GM21360 (cell line): ENCODE measurements around the gene ARHGDIB.
A peak's percentile ranks its signal among the peaks of the same experiment; 100 is the strongest.

Experiments
- ATAC-seq: cut with Tn5 transposase; IDR thresholded peaks from one replicate; pipeline ENCODE4 v1.9.1; 2021; ENCODE audit warnings: mild to moderate bottlenecking, moderate library complexity; ENCODE audit not compliant: unreplicated experiment

The ARHGDIB gene

DNA sequence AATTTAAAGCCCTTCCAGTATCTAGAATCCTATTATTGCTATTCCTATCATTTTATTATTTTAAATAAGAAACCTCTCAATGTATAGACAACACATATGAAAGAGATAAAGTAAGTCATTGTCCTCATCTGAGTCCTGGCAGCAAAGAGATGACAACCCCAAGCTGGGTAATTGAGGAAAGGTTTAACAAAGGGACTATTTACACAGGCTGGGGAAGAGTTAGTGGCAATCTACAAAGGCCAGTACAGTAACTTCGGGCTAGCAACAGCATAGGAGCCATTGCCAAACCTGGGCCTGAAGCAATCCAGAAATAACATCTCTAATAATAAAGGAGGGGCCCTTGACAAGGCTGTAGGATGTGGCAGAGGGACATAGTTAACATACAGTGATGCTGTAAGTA is 22.6 kb upstream of the ARHGDIB start:
- no peak for ATAC-seq

DNA sequence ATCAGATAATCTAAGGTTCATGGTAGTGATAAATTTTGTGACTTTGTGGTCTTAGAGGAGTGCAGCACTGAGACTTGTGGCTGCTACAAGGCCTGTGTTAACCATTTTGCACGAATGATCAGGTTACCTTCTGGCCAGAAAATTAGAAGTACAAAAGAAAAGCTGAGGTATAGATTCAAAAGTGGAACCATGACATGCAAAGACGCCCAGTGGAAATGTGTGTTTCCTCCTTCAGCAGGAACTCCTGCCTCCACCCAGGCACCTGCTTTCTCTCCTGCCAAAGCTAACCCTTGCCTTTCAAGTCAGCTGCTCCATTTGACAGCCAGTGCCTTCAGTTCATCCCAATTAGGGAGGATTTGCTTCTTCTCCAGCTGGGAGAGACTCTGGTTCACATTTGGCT is 21.6 kb upstream of the ARHGDIB start:
- ATAC-seq, result no peak

DNA sequence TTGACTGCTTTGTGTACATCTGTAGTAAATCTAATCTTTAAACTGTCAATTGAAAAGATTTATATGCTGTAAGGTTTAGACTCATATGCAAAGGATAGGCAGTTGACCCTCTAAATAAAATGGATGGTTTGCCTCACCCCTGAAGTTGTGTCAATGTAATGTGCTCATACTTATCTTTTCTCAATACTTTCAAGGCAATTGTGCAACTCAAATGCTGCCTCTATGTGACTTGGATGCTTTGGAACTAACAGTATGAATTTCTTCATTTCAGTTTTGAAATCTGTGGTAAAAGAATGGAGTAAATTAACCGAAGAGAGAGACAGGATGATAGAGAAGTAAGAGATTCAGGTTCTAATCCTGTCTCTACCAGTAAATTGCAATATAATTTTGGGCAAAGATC is 21.2 kb upstream of the ARHGDIB start:
- no peak for ATAC-seq

DNA sequence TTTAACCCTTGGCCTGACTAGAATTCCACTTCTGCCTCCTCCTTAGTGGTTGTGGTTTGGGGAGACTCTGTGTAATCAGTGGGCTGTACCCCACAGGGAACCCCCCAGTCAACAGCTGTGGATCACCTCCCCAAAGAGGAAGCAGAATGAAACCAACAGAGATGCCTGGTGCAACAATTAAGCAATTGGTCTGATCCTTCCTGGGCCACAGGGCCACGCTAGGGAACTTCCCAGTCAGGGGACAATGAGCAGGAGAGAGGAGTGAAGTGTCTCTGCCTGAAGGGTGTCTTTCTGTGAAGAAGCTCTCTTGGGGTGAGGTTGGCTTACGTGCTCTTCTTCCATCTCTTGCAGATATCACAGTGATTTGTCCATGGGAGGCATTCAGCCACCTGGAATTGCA is 19.6 kb upstream of the ARHGDIB start:
- ATAC-seq, result no peak

DNA sequence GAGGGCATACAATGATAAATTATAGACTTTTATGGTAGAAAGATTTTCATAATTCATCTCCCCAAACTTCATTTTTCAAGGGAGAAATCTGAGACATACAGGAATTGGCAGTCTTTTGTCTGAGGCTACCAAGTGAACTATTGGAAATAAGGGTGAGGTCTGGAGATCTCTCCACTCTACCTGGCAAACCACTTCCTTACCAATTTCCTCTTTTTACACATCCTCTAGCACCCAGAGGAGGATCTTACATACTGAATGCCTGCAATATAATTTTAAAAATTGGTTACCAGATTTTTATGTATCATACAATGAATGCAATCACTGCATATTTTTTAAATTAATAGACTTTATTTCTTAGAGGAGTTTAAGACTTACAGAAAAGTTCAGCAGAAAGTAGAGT is 18.1 kb upstream of the ARHGDIB start:
- ATAC-seq, result no peak

DNA sequence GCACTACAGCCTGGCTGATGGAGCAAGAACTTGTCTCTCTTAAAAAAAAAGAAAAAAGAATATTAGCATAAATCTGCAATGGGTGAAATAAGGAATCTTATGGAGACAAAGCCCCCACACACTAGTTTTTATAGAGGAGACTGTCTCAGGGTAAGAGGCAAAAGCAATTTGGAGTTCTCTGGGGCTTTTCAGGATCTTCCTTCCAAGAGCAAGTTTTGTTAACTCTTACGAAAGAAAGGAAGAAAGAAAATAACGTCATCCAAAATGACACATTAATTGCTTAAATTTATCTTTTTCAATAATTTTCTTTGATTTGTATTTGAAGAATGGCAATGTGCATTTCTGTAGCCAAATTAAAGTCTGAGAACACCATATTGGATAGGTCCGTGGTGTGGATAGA is 15.3 kb upstream of the ARHGDIB start:
- ATAC-seq, result no peak

DNA sequence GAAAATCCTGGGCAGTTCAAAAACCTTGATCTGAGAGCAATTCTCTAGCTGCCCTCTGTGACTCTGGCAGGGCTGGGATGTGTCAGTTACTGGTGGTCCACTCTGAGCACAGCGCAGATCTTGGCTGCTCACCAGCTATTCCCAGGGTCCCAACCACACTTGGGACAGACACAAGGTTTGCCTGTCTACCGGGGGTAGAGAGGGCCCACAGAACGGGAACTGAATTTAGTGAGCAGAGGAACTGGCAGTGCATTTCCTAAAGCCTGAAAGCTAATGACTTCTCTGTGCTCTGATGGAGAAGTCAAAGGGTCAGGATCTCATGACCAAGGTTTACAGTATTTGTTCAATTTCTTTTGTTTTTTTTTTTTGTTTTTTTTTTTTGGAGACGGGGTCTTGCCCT is 14.1 kb upstream of the ARHGDIB start:
- no peak for ATAC-seq

DNA sequence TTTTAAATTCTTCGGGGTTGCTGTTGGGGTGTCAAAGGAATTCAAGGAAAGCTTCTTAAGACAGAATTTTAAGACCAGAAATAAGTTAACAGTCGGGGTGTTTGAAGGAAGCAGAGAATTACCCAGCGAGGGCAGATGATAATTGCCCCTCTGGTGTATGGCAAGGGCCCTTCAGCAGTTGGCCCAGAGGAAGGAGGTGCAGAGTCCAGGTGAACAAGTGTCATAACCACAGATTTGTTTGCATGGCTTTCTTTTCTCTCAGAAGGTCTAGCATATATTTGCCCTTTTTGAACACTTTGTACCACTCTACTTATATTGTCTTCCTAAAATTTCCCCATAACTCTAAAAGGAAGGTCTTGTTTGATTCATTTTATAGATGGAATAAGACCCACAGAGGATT is 13.2 kb upstream of the ARHGDIB start:
- ATAC-seq, result no peak

DNA sequence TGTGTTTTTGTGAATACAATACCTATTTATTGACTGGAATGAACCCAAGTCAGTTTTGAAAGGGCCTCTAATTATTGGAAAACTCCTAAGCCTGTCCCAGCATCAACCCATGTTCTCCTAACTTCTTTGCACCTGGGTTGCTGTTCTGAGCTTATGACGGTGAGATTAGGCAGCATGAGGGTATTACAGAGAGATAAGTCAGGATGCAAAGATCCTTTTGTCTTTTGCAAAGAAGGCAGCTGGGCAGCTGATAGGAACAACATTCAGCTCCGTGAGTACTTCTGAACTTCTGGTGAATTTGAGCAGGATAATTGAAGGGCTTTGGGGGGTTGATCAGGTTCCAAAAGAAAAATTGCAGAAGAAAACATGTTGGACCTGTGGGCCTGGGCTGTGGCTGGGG is 11.4 kb upstream of the ARHGDIB start, which contains the start of gene PDE6H:
Gene PDE6H, plus strand, starts transcription at position 227 of the 400 bp plus-strand sequence. CDS start 4,971 bp downstream, outside the sequence.
- no peak for ATAC-seq

DNA sequence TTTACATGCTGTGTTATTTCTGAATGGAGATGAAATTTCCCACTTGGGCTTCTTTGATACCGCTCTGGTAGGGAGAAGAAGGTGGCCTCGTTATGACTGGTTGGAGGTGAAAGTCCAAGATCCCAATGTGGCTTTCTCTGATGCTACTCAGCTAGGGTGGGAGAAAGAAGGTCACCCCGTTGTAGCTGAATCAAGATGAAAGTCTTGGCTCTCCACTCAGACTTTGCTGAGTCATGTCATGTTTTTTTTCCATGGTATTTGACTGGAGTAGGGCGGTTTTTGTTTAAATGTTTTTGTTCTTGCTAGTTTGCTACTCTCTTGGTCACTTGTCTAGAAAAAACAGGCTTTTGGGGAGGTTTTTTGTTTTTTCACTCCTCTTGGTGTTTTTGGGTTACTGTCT is 9.1 kb upstream of the ARHGDIB start:
- no peak for ATAC-seq

DNA sequence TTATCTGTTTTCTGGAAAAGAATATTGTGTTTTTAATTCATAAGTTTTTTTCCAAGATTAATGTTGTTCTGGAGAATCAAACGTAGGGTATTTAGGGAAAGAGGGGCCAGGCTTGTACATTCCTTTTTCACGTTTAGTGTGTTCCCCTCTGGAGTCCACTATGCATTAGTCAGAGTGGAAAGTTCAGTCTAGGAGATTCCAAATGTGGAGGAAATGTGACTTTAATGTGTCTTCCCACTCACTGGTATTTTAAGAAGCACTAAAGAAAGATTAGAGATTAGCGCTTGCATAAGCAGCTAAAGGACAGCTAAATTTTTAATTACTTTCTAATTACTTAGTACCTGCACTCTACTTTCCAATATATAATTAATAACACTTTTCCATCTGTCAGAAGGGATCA is 7.1 kb upstream of the ARHGDIB start:
- ATAC-seq, result no peak

DNA sequence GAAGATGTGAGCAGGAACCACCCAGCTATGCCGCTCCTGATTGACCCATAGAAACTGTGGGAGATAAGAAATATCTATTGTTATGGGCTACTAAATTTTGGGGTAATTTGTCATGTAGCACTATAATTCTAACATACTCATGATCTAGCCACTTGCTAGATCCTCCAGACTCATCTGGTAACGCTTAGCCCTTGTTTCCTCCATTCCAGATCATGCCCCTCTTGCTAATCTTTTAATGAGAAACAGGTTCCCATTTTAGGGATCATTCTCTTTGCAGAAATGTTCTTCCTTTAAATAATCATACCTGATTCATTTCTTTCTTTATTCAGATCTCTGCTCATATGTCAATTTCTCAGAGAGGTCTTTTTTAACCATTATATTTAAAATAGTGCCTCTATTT is 3.8 kb upstream of the ARHGDIB start:
- ATAC-seq, result no peak

DNA sequence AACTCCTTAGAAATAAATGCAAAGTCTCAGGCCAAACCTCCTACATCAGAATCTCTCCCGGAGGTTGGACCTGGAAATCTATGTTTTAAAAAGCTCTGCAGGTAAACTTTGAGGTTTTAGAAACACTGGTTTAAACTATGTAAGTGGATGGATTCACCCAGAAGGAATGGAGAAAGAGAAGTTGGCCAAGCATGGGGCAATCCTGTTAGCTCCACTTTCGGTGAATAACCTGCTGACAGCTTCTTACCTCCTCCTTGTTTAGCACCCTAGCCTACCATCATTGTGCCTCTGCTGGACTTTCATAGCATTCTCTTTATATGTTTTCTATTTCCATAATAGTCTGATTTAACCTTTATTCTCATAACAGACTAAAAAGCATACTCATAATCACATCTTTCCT is 3.0 kb upstream of the ARHGDIB start:
- ATAC-seq, result no peak

DNA sequence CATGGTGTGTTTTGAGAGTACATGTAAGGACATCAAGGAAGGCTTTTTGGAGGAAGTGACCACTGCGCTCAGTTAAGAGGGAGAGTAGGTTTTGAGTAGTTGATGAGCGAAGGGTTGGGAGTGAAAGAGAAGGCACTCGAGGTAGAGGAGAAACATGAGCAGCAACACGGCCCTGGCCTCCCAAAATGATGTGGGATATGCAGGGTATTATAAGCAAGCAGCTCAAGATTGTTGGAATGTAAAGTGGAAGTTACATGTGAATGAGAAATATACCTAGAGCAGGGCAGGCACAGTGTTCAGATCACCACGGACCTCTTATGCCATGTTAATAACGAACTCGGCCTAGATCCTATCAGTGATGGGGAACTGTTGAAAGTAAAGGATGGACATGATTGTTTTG is 2.1 kb upstream of the ARHGDIB start:
- no peak for ATAC-seq

DNA sequence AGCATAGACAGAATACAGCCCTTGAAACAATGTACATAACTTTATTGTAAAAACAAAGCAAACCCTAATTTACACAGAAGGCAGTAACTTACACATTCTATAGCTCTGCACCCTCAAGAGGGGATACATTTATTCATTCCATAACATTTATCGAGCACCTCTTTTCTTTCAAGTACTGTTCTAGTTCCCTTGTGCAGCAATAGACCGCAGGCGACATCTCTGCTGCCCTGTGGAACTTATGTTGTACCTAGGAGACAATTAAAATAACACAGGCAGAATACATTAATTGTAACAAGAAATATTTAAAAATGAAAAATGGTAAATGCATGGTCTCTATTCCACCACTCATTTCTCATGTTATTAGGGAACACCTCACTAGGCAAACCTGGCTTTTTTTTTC is 1.4 kb upstream of the ARHGDIB start:
- ATAC-seq, result no peak

DNA sequence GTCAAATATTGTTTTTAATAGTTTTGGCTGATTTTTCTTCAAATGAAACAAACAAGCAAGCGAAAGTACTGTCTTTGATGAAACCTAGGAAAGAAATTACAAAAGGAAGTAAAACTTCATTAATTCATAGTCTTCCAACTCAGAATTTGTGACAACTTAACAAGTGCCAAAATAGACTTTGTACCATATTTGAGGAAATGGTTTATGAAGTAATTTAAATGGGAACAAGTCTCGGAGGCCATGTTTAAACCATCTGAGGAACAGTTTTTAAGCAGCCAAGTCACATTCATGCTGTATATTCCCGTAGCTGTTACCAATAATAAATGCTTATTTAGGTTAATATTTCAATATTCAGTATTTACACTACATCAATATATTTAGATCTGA is 745 bp upstream of the ARHGDIB start:
- no peak for ATAC-seq

DNA sequence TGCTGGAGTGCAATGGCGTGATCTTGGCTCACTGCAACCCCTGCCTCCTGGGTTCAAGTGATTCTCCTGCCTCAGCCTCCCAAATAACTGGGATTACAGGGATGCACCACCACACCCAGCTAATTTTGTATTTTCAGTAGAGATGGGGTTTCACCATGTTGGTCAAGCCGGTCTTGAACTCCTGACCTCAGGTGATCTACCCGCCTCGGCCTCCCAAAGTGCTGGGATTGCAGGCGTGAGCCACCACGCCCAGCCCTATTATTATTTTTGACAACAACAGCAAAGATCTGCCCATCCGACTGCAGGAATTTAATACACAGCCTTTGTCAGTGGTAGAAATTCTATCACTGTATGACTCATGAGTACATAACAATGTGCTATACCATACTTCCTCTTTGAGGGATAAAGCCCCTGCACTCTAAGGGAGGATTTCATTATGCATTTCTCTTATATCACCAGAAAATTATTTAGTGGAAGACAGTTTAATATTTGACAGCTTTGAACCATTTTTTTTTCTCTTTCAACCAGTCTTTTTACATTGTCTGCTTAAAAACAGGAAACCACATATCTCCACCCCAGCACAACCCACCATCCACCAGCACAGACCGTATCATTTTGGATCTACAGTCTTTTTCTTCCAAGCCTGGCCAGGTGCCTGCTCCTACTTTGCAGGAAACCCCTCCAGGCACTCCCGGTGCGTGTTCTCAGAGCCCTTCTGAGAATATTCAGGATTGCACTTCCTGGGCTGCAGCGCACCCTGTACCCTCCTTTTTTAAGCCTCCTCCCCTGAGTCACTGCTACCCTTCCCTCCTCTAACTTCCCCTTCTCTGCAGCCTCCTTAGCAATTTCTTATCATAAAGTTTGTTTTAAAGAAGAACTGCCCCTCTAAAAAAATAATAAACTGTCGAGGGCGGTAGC is 594 bp downstream of the ARHGDIB start:
- peak; percentile 32 for ATAC-seq

DNA sequence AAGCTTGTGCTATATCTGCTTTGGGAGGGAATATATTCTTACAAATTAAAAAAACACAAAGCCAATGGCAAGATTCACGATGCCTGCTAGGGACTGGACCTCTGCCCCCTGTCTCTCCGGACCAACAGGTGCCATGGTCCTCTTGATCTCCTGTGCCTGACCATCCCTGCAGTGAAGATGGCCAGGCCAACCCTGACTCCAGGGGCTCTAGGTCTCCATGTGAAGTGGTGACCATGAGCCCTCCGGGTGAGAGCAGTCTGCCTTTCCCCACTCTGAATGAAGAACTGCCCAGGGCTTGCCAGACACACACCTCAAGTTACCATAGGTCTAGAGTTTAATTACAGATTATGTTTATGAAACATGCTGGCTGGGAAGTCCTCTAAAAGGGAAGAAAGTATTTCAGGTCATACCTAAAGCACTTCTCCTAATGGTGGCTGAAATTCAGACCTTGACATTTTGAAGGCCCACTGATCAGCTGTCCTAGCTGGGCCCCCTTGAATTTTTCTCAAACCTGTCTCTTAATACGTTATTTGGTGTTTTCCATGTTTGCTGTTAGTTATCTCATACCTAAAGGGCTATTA is 1.4 kb downstream of the ARHGDIB start:
- ATAC-seq, result no peak

DNA sequence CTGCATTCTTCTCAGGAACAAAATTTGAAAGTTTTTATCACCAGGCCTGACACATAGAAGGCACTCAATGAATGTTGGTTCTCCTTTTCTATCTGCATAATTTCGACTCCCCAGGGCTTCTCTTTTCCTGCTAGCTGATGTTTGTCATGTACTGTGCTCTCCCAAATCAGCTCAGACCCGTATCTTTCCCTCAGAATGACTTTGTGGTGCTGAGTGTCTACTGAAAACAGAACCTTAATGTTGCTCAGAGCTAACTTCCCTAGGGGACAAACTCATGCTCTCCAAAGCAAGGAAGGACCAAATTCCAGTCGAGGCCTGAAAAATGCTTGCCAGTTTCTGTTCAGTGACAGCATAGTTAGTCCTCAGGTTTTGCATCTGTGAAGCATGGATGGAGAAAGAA is 1.9 kb downstream of the ARHGDIB start:
- no peak for ATAC-seq

DNA sequence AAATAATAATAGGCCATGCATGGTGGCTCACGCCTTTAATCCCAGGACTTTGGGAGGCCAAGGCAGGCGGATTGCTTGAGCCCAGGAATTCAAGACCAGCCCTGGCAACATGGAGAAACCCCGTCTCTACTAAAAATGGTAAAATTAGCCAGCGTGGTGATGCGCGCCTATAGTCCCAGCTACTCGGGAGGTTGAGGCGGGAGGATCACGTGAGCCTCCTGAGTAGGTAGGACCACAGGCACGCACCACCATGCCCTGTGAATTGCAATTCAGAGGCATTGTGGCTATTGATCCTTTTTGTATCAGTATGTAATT is 2.3 kb downstream of the ARHGDIB start:
- ATAC-seq, result no peak

DNA sequence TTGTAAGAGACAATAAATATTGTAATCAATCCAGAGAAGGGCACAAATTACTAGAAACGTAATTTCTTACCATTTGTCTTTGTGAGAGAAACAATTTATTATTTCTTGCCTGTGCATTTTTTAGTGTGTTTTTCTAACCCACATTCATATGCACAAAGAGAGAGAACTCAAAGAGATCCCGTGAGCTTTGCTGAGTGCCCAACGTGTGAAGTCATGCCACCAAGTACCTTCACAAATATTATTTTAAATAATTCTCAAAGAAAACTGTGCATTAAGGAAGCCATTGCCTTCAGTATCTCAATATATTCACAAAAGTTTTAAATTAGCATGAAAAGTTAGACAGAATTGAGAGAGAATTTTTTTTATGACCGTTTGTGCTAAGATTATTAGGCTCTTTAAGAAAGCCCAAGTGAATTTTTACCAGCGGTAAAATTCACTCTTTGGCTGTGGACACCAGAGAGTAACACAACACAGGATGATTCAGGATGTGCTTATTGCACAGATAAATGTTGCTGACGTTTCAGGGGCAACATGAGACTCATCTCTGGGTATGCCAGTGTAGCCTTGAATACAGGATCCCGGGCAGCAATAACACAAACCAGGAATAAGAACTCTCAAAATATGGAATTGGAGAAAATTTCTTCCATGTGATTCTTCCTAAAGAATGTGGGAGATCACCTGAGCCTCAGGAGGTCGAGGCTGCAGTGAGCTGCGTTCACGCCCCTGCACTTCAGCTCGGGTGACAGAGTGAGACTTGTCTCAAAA is 2.9 kb downstream of the ARHGDIB start:
- no peak for ATAC-seq

DNA sequence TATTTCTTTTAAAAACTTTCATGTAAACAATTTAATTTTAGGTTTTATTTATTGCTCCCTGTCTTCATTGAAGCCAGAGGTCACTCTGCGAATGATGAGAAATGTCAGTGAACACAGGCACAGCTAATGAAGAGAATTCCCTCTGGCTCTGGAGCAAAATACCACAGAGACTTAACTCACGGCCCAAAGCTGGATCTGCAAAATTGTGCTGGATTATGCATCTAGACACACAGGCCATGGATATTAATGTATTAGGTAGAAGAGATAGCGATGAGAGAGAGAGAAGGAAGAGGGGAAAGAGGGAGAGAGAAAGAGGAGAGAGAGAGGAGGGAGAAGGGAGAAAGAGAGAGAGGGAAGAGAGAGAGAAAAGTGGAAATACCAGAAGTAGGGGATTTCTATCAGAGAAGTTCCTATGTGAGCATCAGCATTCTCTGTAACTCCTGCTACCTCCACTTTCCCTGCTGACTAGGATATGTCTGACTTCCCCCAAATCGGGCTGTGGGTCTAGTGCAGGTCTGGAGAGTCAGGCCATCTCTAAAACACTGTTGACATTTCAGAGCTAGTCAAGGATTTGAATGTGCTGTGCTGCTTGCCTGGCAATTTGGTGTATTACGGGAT is 3.7 kb downstream of the ARHGDIB start:
- no peak for ATAC-seq
